HepG2 (cell line): ENCODE data around the gene HS2ST1. TPM values are rescaled to one million over a fixed set of nuclear protein-coding genes. Genes with fewer than 3 reads are reported as not detected.

Experiments
- ATAC-seq: fragments of 200-7000 bp; cut with Tn5 transposase; 3 replicates; pipeline ENCODE4 v1.9.1; 2020; ENCODE audit warnings: mild to moderate bottlenecking, moderate library complexity
- BruUV-seq: library from RNA; stranded (reverse); fragments of 400-500 nt; replicated peaks from 2 replicates; lab custom pipeline; 2021; lab: Mats Ljungman, UMichigan
- CTCF ChIA-PET: fragments of 300-600 bp; formaldehyde crosslinking; extraction: SDS; loops from one replicate; lab custom pipeline; 2021; ENCODE audit warnings: low total read pairs, inconsistent platforms, low intra/inter-chr PET ratio; lab: Yijun Ruan, JAX
- POLR2A ChIA-PET: fragments of 350-600 bp; sonication (Branson Sonifier 250); formaldehyde crosslinking; loops from one replicate; lab custom pipeline; 2020; ENCODE audit warnings: antibody characterized with exemption, inconsistent platforms; lab: Yijun Ruan, JAX
- DNase-seq: peaks from one replicate; pipeline ENCODE4 v3.0.0-alpha.2; 2015; ENCODE audit warnings: low spot score
- FAIRE-seq: peaks from 3 replicates; lab custom pipeline; 2011; peaks lifted over from hg19 to GRCh38; lab: Jason Lieb, UNC
- H2AFZ ChIP-seq: one replicate; pipeline ENCODE4 v1.6.1; 2011; ENCODE audit warnings: low read length, inconsistent platforms
- H3K27ac ChIP-seq: fragments of 300-600 bp; 3 replicates; pipeline ENCODE4 v1.8.0; 2011; ENCODE audit warnings: mixed run types, mild to moderate bottlenecking, mixed read lengths, low read length, inconsistent platforms; ENCODE audit not compliant: insufficient read depth; ENCODE audit errors: extremely low read length
- H3K27me3 ChIP-seq, 2 experiments: fragments of 200-600 bp in 1 of 2; 2 replicates in 1 of 2; 3 replicates in 1 of 2; pipeline versions ENCODE4 v1.6.0 to v1.8.0; 2011; ENCODE audit warnings: low read length in 2 of 2, mild to moderate bottlenecking in 2 of 2, moderate library complexity in 2 of 2, inconsistent platforms in 1 of 2; ENCODE audit not compliant: insufficient read depth in 2 of 2, control insufficient read depth in 1 of 2
- H3K36me3 ChIP-seq, 2 experiments: fragments of 200-600 bp in 1 of 2; replicated peaks in 1 of 2; 2 replicates in 1 of 2; 3 replicates in 1 of 2; pipeline versions ENCODE4 v1.5.1 to v1.8.0; 2011; ENCODE audit warnings: low read length in 2 of 2, inconsistent platforms in 1 of 2; ENCODE audit not compliant: insufficient read depth in 2 of 2, control insufficient read depth in 1 of 2
- H3K4me1 ChIP-seq: 2 replicates; pipeline ENCODE4 v1.5.1; 2012; ENCODE audit warnings: low read length, inconsistent platforms; ENCODE audit not compliant: insufficient read depth
- H3K4me2 ChIP-seq: 2 replicates; pipeline ENCODE4 v1.6.0; 2011; ENCODE audit warnings: low read depth, low read length, inconsistent platforms
- H3K4me3 ChIP-seq, 3 experiments: fragments of 200-600 bp in 1 of 3; sonication (generic), shearing (Covaris generic) in 1 of 3; replicated peaks in 1 of 3; 2 replicates each; pipeline ENCODE4 v1.5.1; 2011 to 2016; ENCODE audit warnings: low read length in 3 of 3, inconsistent platforms in 2 of 3, low read depth in 2 of 3, mild to moderate bottlenecking in 2 of 3, control low read depth in 1 of 3, mixed read lengths in 1 of 3; ENCODE audit not compliant: insufficient read depth in 1 of 3
- H3K79me2 ChIP-seq: one replicate; pipeline ENCODE4 v1.6.1; 2011; ENCODE audit warnings: low read length, inconsistent platforms; ENCODE audit not compliant: insufficient read depth
- H3K9ac ChIP-seq: 2 replicates; pipeline ENCODE4 v1.6.0; 2011; ENCODE audit warnings: mild to moderate bottlenecking, low read depth, low read length, inconsistent platforms; ENCODE audit not compliant: insufficient read depth
- H3K9me3 ChIP-seq: 2 replicates; pipeline ENCODE4 v1.5.1; 2012; ENCODE audit warnings: mild to moderate bottlenecking, low read length
- H4K20me1 ChIP-seq: 2 replicates; pipeline ENCODE4 v1.6.0; 2011; ENCODE audit warnings: inconsistent platforms, mild to moderate bottlenecking, low read length, moderate library complexity; ENCODE audit not compliant: insufficient read depth
- MAFK ChIP-seq, 2 experiments: IDR thresholded peaks in 1 of 2; conservative IDR thresholded peaks in 1 of 2; 2 replicates each; pipeline ENCODE4 v1.6.1; 2011; ENCODE audit warnings: improper control_type of control experiment in 2 of 2, low read length in 2 of 2
- SOX5 ChIP-seq: IDR thresholded peaks from 2 replicates; pipeline ENCODE4 v1.6.1; 2016; ENCODE audit warnings: borderline replicate concordance
- ZFP1 ChIP-seq: IDR thresholded peaks from 2 replicates; pipeline ENCODE4 v1.6.1; 2016
- WGBS: methylation state at CpG from one replicate; pipeline ENCODE4 v1.1.6; 2017; ENCODE audit warnings: low lambda C conversion rate; 5-methylcytosine and 5-hydroxymethylcytosine counted together
- in situ Hi-C: cut with HindIII; loops from 2 replicates; pipeline ENCODE4 v1.10.0; 2017; ENCODE audit warnings: low pct_unique_long_range_greater_than_20kb; ENCODE audit not compliant: extremely low pct_ligation_motif_present
- intact Hi-C: fragments of 100-400 bp; cut with micrococcal nuclease; formaldehyde crosslinking; loops from one replicate; pipeline ENCODE4 v1.10.0; 2022; ENCODE audit not compliant: unreplicated experiment
- polyA plus RNA-seq, 8 experiments: library from polyadenylated mRNA; depleted of rRNA in 3 of 8; stranded (reverse) in 7 of 8; unstranded in 1 of 8; fragments of >200 nt; fragmentation: Illumina TruSeq in 4 of 8; extraction: Trizol in 4 of 8; gene quantifications; 2 replicates each; pipeline versions ENCODE4 v1.2.1 to v1.2.3, GENCODE V29; 2011 to 2016; ENCODE audit warnings: low read depth in 4 of 8, missing spikeins in 1 of 8, mixed read lengths in 1 of 8; ENCODE audit not compliant: insufficient read depth in 1 of 8
- total RNA-seq, 5 experiments: library from RNA; depleted of rRNA; stranded (reverse); fragments of >200 nt; fragmentation: Illumina TruSeq; extraction: Trizol; gene quantifications; 2 replicates each; pipeline ENCODE4 v1.2.3, GENCODE V29; 2016; ENCODE audit warnings: low read depth in 1 of 5
- TF ChIP-seq, protein P1 (sequence below): IDR thresholded peaks from 2 replicates; pipeline ENCODE4 v1.6.1; 2016

Gene HS2ST1
- total and polyA plus RNA-seq, 2 of the 13 experiments (the other 11 are each of a cell fraction or from before 2014, with no cell fraction given) = 22.1 to 58.7 TPM

DNA sequence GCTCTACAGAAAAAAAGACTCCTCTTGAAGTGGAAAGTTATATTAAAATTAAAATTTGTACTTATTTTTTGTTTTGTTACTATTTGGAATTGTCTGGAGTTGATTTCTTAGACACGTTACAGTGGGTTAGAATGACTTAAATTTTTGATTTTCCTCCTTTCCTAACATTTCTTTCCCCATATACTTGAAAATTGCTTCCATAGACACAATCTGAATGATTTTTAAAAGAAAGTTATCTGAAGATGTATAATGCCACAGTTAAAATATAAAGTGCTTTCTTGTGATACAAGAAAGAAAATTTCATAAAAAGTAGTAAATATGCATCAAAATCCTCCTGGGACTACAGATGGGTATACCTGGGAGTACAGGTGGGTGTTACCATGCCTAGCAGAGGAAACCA lies 2.3 kb downstream of the HS2ST1 start:
- H3K4me3 ChIP-seq = peak overlapping the region; percentile 76 to 96 (median 87)
- no TSS peak for BruUV-seq
- peak overlapping the region; percentile 78 for H3K4me2 ChIP-seq
- ChIA-PET CTCF (no interaction called here), POLR2A (interaction anchor here (1.0 to 4.6 kb wide), 3 partner anchors 17 to 134 kb away, joined by 3 to 65 read pairs (median 3); no protein-coding TSS in a partner anchor)
- in situ Hi-C loops (loop anchor here (10.0 kb wide), 1 partner anchor 142 kb away; no protein-coding TSS in a partner anchor), intact Hi-C loops (loop anchor here (1.0 to 10.0 kb wide), 3 partner anchors 49 to 212 kb away; partner anchors contain the start of gene SH3GLB1)
- peak overlapping the region; percentile 87 for H3K9ac ChIP-seq
- peaks cover 0 to 5% of the 10 kb centered on the region in 2 experiments; a peak in 2 of 5 replicates for H3K27me3 ChIP-seq
- H4K20me1 ChIP-seq = peaks cover 12% of the 10 kb centered on the region
- peak overlapping the region; percentile 95 for H3K27ac ChIP-seq
- 6% methylated on average over 1 of the region's 1 CpG for WGBS
- H3K79me2 ChIP-seq = peaks cover 94% of the 10 kb centered on the region
- H3K36me3 ChIP-seq = no peaks in the 10 kb centered on the region; a peak in 1 of 5 replicates
- H3K9me3 ChIP-seq = peaks cover 8% of the 10 kb centered on the region
- no peak for FAIRE-seq
- no peak overlapping the region for H2AFZ ChIP-seq
- ATAC-seq = no peak
- no peak for DNase-seq
- TF ChIP-seq MAFK (conservative IDR thresholded peaks at IDR 0.05 in 1 of 2, IDR thresholded peaks at IDR 0.05 in 1 of 2; ENCODE audit: low read length in 2 of 2) = peak in 1 of 2 experiments; percentile 45; a peak in 2 of 4 replicates
- TF ChIP-seq, protein P1, sequence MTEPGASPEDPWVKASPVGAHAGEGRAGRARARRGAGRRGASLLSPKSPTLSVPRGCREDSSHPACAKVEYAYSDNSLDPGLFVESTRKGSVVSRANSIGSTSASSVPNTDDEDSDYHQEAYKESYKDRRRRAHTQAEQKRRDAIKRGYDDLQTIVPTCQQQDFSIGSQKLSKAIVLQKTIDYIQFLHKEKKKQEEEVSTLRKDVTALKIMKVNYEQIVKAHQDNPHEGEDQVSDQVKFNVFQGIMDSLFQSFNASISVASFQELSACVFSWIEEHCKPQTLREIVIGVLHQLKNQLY = no peak
- H3K4me1 ChIP-seq = peaks cover 39% of the 10 kb centered on the region

DNA sequence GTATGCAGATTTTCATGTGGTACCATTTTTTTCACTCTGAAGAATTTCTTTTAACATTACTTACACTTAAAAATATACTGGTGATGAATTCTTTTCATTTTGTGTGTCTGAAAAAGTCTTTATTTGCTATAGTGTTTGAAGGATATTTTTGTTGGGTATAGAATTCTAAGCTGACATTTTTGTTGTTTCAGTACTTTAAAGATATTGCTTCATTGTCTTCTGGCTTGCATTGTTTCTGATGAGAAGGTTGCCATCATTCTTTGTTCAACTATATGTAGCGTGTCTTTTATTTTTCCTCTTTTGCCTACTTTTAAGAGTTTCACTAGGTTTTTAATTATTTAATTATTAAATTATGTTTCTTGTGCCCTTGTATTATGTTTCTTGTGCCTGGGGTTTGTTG lies 8.0 kb downstream of the HS2ST1 start:
- H3K27me3 ChIP-seq = no peaks in the 10 kb centered on the region
- peaks cover 41% of the 10 kb centered on the region for H3K4me1 ChIP-seq
- FAIRE-seq (no peak), DNase-seq (no peak), ATAC-seq (no peak)
- H3K4me2 ChIP-seq = no peak overlapping the region
- H3K27ac ChIP-seq = no peak overlapping the region
- H3K36me3 ChIP-seq = peaks cover 0 to 1% of the 10 kb centered on the region in 2 experiments; a peak in 2 of 5 replicates
- H2AFZ ChIP-seq = no peak overlapping the region
- peaks cover 99% of the 10 kb centered on the region for H3K79me2 ChIP-seq
- TF ChIP-seq ZFP1 (CRISPR knock-in tag) (peak; percentile 99), SOX5 (CRISPR knock-in tag) (no peak)
- BruUV-seq = no TSS peak
- POLR2A ChIA-PET = no interaction called here
- no peak overlapping the region for H3K4me3 ChIP-seq
- no peak overlapping the region for H3K9ac ChIP-seq
- intact Hi-C loops = no loop called here
- CTCF ChIA-PET = no interaction called here
- in situ Hi-C loops = no loop called here
- peaks cover 50% of the 10 kb centered on the region for H3K9me3 ChIP-seq
- H4K20me1 ChIP-seq = no peaks in the 10 kb centered on the region; the same call in 1 of the 2 replicates
- 98% methylated on average over 1 of the region's 1 CpG for WGBS
